ENCODE data around the gene CYP24A1.

CYP24A1 gene

DNA sequence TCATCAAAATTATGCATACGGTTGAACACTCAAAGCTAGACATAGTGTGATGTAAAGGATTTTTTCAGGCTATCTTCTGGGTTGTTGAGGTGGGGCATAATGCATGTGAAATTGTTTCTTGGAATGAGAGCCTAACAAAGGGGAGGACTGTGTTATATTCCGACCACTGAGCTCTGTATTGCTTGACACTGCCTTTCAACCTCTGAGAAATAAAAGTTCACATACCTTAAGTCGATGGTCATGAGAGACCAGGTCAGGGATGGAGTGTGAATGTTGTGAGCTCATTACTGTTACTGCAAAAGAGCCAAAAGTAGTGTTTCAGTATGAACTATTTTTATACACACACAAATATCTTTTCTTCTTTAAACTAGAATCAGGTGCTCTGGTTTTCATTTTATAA, 39.1 kb upstream of the CYP24A1 start:
- Histone ChIP-seq H3K27ac (ENCODE audit: low read depth, low read length) (no peak overlapping the region), H3K9ac (ENCODE audit: low read depth, low read length) (no peak overlapping the region), H3K9me3 (ENCODE audit: control insufficient read depth, insufficient read depth, low read length) (no peaks in the 10 kb centered on the region), H3K27me3 (ENCODE audit: control insufficient read depth, insufficient read depth, low read length) (no peaks in the 10 kb centered on the region), H3K4me1 (ENCODE audit: control insufficient read depth, insufficient read depth, low read length) (peaks cover 8% of the 10 kb centered on the region), H3K4me3 (ENCODE audit: low read depth, low read length) (no peak overlapping the region), H3K36me3 (ENCODE audit: control insufficient read depth, insufficient read depth, low read length) (peaks cover 53% of the 10 kb centered on the region)

DNA sequence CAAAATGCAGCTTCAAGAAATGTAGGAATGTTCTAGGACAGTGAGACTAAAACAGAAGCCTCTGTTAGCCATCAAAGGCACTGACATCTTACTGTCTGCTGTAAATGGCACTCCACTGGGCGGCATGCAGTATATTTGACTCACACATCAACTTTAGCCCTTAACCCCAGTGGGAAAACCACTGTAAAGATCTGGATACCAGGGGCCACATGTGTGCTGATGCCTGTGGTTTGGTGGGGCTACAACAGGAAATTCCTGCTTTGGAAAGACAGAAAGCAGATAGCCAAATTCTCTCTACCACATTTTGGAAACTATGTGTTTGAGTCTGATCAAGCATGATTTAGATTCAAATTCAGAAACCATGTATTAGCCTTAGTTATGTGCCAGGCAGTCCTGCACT, 38.4 kb upstream of the CYP24A1 start:
- H3K27me3 ChIP-seq (ENCODE audit: control insufficient read depth, insufficient read depth, low read length): no peaks in the 10 kb centered on the region
- H3K9ac ChIP-seq (ENCODE audit: low read depth, low read length): no peak overlapping the region
- H3K4me3 ChIP-seq (ENCODE audit: low read depth, low read length): no peak overlapping the region
- H3K36me3 ChIP-seq (ENCODE audit: control insufficient read depth, insufficient read depth, low read length): peaks cover 47% of the 10 kb centered on the region
- peaks cover 8% of the 10 kb centered on the region for H3K4me1 ChIP-seq (ENCODE audit: control insufficient read depth, insufficient read depth, low read length)
- H3K27ac ChIP-seq (ENCODE audit: low read depth, low read length): no peak overlapping the region
- H3K9me3 ChIP-seq (ENCODE audit: control insufficient read depth, insufficient read depth, low read length): no peaks in the 10 kb centered on the region

GRCh38 chr20:54209216-54209813, 35.5 kb upstream of the CYP24A1 start:
- H3K9ac ChIP-seq (ENCODE audit: low read depth, low read length): peak overlapping the region; percentile 14; the same call in 1 of the 2 replicates
- peaks cover 20% of the 10 kb centered on the region for H3K36me3 ChIP-seq (ENCODE audit: control insufficient read depth, insufficient read depth, low read length)

GRCh38 chr20:54208548-54209176, 34.9 kb upstream of the CYP24A1 start:
- Histone ChIP-seq H3K27me3 (ENCODE audit: control insufficient read depth, insufficient read depth, low read length) (no peaks in the 10 kb centered on the region), H3K9ac (ENCODE audit: low read depth, low read length) (peak overlapping the region; percentile 100), H3K36me3 (ENCODE audit: control insufficient read depth, insufficient read depth, low read length) (peaks cover 14% of the 10 kb centered on the region), H3K9me3 (ENCODE audit: control insufficient read depth, insufficient read depth, low read length) (no peaks in the 10 kb centered on the region), H3K4me1 (ENCODE audit: control insufficient read depth, insufficient read depth, low read length) (peaks cover 8% of the 10 kb centered on the region), H3K4me3 (ENCODE audit: low read depth, low read length) (peak overlapping the region; percentile 90), H3K27ac (ENCODE audit: low read depth, low read length) (peak overlapping the region; percentile 93)

More at GRCh38 chr20:54209216-54209813, 35.5 kb upstream of the CYP24A1 start:
- Histone ChIP-seq H3K27me3 (ENCODE audit: control insufficient read depth, insufficient read depth, low read length) (no peaks in the 10 kb centered on the region), H3K9me3 (ENCODE audit: control insufficient read depth, insufficient read depth, low read length) (no peaks in the 10 kb centered on the region), H3K27ac (ENCODE audit: low read depth, low read length) (no peak overlapping the region), H3K4me3 (ENCODE audit: low read depth, low read length) (peak overlapping the region; percentile 90), H3K4me1 (ENCODE audit: control insufficient read depth, insufficient read depth, low read length) (peaks cover 8% of the 10 kb centered on the region)

DNA sequence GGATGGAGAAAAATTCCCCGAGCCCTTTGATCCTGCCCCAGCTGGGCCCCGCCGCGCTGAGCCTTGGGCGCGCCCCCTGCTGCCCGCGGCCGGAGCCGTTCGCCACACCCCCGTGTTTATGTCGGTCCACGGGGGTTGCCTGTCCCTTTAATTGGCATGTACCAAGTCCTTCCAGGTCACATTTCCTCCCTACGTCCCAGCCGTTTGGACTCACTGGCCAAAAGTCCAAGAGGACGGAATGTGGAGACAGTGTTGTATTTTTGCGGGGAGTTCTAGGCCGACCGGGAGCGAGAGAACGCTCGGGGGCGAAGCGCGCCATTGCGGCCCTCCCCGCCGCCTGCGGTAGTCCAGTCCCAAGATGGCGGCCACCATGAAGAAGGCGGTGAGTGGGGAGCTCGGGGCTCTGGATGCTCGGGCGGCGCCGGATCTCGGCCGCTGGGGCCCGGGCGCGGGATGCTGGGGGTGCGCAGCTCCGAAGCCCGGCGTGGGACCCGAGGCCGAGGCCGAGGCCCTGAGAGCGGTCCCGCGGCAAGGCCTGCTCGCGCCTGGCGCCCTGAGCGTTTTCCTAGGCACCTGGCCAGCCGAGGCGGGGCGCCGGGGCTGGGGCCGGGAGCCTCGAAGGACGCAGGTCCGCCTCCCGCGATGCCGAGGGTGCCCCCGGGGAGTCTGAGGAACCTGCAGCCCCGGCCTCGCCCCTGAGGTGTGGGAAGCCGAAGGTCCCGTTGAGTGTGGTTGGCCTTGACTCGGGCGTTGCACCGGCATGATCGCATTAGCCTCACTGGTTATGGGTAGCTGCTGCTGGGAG, 34.2 kb upstream of the CYP24A1 start, which contains the start of gene PFDN4:
Gene PFDN4 (plus strand): TSS at position 345 of the 805 bp plus-strand sequence. CDS start 14 bp downstream, at position 359.
- Histone ChIP-seq H3K27ac (ENCODE audit: low read depth, low read length) (peak within 1 kb of the TSS; percentile 93), H3K9ac (ENCODE audit: low read depth, low read length) (peak within 1 kb of the TSS; percentile 100), H3K27me3 (ENCODE audit: control insufficient read depth, insufficient read depth, low read length) (no peaks in the 10 kb centered on the region), H3K4me3 (ENCODE audit: low read depth, low read length) (peak within 1 kb of the TSS; percentile 90), H3K4me1 (ENCODE audit: control insufficient read depth, insufficient read depth, low read length) (peaks cover 8% of the 10 kb centered on the region), H3K9me3 (ENCODE audit: control insufficient read depth, insufficient read depth, low read length) (no peaks in the 10 kb centered on the region), H3K36me3 (ENCODE audit: control insufficient read depth, insufficient read depth, low read length) (peaks cover 14% of the 10 kb centered on the region)

DNA sequence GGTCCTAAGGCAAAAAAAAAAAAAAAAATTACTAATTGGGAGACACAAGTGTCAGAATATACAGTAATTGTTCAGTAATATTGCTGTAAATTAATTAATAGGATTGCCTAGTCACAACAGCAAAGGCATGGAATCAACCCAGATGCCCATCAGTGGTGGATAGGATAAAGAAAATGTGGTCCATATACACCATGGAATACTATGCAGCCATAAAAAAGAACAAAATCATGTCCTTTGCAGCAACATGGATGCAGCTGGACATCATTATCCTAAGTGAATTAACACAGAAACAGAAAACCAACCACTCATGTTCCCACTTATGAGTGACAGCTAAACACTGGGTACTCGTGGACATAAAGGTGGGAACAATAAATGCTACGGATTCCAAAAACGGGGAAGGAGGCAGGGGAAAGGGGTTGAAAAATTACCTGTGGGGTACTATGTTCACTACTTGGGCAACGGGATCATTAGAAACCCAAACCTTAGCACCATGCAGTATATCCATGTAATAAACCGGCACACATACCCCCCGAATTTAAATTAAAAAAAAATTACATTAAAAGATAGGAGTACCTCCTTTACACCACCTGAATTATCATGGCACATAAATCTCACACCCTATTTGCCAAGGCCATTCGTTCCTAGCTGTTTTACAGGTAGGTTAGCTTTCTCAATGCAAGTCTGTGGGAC, 33.4 kb upstream of the CYP24A1 start:
- peak overlapping the region; percentile 93 for H3K27ac ChIP-seq (ENCODE audit: low read depth, low read length)

GRCh38 chr20:54205450-54205849, 31.7 kb upstream of the CYP24A1 start:
- H3K36me3 ChIP-seq (ENCODE audit: control insufficient read depth, insufficient read depth, low read length): peaks cover 3% of the 10 kb centered on the region; the same call in 1 of the 2 replicates
- no peak overlapping the region for H3K4me3 ChIP-seq (ENCODE audit: low read depth, low read length)
- H3K27ac ChIP-seq (ENCODE audit: low read depth, low read length): no peak overlapping the region
- peaks cover 8% of the 10 kb centered on the region for H3K4me1 ChIP-seq (ENCODE audit: control insufficient read depth, insufficient read depth, low read length)
- H3K27me3 ChIP-seq (ENCODE audit: control insufficient read depth, insufficient read depth, low read length): no peaks in the 10 kb centered on the region
- no peaks in the 10 kb centered on the region for H3K9me3 ChIP-seq (ENCODE audit: control insufficient read depth, insufficient read depth, low read length)
- no peak overlapping the region for H3K9ac ChIP-seq (ENCODE audit: low read depth, low read length)

More for the DNA sequence above, 33.4 kb upstream of the CYP24A1 start:
- Histone ChIP-seq H3K9me3 (ENCODE audit: control insufficient read depth, insufficient read depth, low read length) (no peaks in the 10 kb centered on the region), H3K4me3 (ENCODE audit: low read depth, low read length) (peak overlapping the region; percentile 90), H3K27me3 (ENCODE audit: control insufficient read depth, insufficient read depth, low read length) (no peaks in the 10 kb centered on the region), H3K36me3 (ENCODE audit: control insufficient read depth, insufficient read depth, low read length) (peaks cover 14% of the 10 kb centered on the region), H3K9ac (ENCODE audit: low read depth, low read length) (no peak overlapping the region), H3K4me1 (ENCODE audit: control insufficient read depth, insufficient read depth, low read length) (peaks cover 8% of the 10 kb centered on the region)

DNA sequence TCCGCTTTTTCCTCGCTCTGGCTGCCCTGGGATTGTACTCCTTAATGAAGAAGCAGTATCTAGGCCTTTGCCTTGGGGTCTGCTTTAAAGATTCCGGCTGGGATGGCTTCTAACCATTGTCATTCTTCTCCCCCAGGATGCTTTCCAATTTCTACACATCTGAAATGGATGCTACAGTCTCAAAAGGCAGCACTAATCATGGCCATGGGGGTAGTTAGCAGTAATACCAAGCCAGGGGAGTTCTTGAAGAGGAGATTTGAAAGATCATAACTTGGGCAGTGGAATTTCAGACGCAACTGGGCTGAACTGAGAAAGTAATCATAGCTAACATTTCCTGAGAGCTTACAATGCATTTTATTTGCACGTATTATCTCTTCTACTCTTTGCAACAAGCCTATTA, 30.7 kb upstream of the CYP24A1 start:
- no peaks in the 10 kb centered on the region for H3K27me3 ChIP-seq (ENCODE audit: control insufficient read depth, insufficient read depth, low read length)
- H3K27ac ChIP-seq (ENCODE audit: low read depth, low read length): no peak overlapping the region
- H3K9me3 ChIP-seq (ENCODE audit: control insufficient read depth, insufficient read depth, low read length): no peaks in the 10 kb centered on the region
- no peaks in the 10 kb centered on the region for H3K36me3 ChIP-seq (ENCODE audit: control insufficient read depth, insufficient read depth, low read length)
- H3K4me3 ChIP-seq (ENCODE audit: low read depth, low read length): no peak overlapping the region
- no peak overlapping the region for H3K9ac ChIP-seq (ENCODE audit: low read depth, low read length)
- peaks cover 6% of the 10 kb centered on the region for H3K4me1 ChIP-seq (ENCODE audit: control insufficient read depth, insufficient read depth, low read length)

DNA sequence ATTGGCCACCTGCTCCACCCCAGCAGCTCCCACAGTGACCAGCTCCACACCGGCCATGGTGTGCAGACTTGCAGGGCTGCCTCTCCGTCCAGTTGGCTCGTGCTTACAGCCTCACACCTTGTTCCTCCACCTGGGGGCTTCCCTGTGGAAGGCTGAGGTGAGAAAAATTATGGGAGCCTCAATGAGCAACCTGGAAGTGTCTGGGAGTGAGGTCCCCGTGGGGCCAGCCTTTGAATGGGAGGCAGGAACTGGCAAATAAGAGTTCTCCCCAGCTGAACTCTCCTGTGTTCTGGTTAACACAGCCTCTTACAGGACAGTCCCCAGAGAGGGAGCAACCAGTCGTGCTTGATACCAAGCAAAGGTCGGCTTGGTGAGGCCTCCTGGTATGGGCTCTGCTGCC, 30.3 kb upstream of the CYP24A1 start:
- peaks cover 2% of the 10 kb centered on the region for H3K4me1 ChIP-seq (ENCODE audit: control insufficient read depth, insufficient read depth, low read length)
- H3K9me3 ChIP-seq (ENCODE audit: control insufficient read depth, insufficient read depth, low read length): no peaks in the 10 kb centered on the region
- H3K27me3 ChIP-seq (ENCODE audit: control insufficient read depth, insufficient read depth, low read length): no peaks in the 10 kb centered on the region
- H3K27ac ChIP-seq (ENCODE audit: low read depth, low read length): no peak overlapping the region
- H3K9ac ChIP-seq (ENCODE audit: low read depth, low read length): no peak overlapping the region
- H3K36me3 ChIP-seq (ENCODE audit: control insufficient read depth, insufficient read depth, low read length): no peaks in the 10 kb centered on the region
- H3K4me3 ChIP-seq (ENCODE audit: low read depth, low read length): no peak overlapping the region

- Histone ChIP-seq H3K9ac (ENCODE audit: low read depth, low read length) (no peak overlapping the region), H3K36me3 (ENCODE audit: control insufficient read depth, insufficient read depth, low read length) (no peaks in the 10 kb centered on the region), H3K9me3 (ENCODE audit: control insufficient read depth, insufficient read depth, low read length) (no peaks in the 10 kb centered on the region), H3K4me3 (ENCODE audit: low read depth, low read length) (no peak overlapping the region), H3K27me3 (ENCODE audit: control insufficient read depth, insufficient read depth, low read length) (no peaks in the 10 kb centered on the region), H3K4me1 (ENCODE audit: control insufficient read depth, insufficient read depth, low read length) (no peaks in the 10 kb centered on the region), H3K27ac (ENCODE audit: low read depth, low read length) (no peak overlapping the region)
Observed at GRCh38 chr20:54203281-54203680, 29.5 kb upstream of the CYP24A1 start.
